Left renal cortex interstitium (tissue), 4 donors: ENCODE results near the gene ZNF296. TPM values are rescaled to one million over a fixed set of nuclear protein-coding genes. Genes with fewer than 3 reads are reported as not detected.
"Not testable (repeated sequence)": the region's sequence is repeated elsewhere in the genome, so short reads cannot be mapped to it uniquely, and the experiment has no call there.

Source experiments
- DNase-seq, 4 donors: peaks; one replicate each; pipeline ENCODE4 v3.0.0-alpha.2; 2013; ENCODE audit warnings: low read depth in 4 of 4, low spot score in 2 of 4, missing footprints in 1 of 4
- polyA plus RNA-seq, 4 donors: library from polyadenylated mRNA; unstranded; fragments of 120-200 nt; gene quantifications; one replicate each; pipeline ENCODE4 v1.2.1, GENCODE V29; 2013; ENCODE audit not compliant: insufficient read length in 4 of 4

ZNF296 gene
- 1 to 10 TPM in 3 of 4 donors, under 1 TPM in 1; 0.35 to 2.3 (median 1.6) TPM for polyA plus RNA-seq

DNA sequence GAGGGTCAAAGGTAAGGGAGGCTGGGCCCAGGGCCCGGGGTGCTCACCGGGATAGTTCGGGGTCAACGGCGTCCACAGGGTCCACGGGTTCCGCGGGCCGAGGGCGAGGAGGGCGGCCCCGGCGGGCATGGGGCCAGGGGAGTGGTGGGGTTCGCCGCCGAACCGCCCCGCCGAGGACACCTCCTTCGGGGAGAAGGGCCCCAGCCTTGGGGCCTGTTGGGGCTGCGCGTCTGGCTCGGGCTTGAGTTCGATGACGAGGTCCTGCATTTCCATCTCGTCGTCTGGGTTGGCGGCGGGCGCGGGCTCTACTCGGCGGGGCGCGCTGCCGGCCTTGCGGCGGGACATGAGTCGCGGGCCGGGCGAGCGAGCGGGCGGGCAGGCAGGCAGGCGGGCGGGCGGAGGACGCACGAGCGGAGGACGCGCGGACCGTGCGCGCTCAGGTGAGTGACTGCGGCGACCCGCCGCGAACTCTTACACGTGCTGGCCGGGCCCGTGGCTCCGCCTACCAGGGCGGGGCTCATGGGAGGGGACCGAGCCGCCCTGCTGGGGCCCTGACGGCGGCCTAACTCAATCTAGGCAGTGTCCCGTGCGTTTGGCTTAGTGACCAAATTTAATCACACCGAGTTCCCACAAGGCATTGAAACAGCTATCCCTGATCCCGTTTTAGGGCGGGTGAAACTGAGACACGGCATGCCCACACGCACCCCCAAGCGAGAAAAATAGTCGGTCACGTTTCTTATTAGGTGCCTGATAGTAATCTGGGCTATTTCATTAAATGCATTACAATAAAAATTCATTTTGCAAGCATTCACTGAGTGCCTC lies at the start of gene ZNF296:
Gene ZNF296, minus strand, starts transcription at position 450 of the 822 bp plus-strand sequence. Its CDS starts 105 bp downstream, at position 345.
- DNase-seq = no peak

- DNase-seq = no peak
Observed at GRCh38 chr19:45125360-45125759, 49.1 kb upstream of the ZNF296 start.

DNA sequence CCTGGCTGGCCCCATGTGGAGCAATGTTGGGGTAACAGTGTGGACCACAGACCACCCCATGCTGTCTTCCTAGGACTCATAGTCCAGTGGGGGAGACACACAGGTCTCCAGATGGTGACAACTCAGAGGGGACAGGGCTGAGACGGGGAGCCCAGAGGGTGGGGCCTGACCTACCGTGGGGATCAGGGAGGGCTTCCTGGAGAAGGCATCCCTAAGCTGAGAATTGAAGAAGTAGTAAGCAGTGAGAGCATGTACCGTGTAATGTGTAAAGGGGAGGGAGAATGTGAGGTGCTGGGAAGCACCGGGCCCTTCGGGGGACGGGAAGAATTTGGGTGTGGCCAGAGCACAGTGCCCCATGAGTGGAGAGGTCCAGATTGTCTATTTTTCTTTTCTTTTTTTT lies 47.7 kb upstream of the ZNF296 start:
- DNase-seq = no peak

GRCh38 chr19:45123440-45123850 lies 47.2 kb upstream of the ZNF296 start:
- no peak for DNase-seq

GRCh38 chr19:45122832-45123231 lies 46.6 kb upstream of the ZNF296 start:
- DNase-seq = no peak

DNA sequence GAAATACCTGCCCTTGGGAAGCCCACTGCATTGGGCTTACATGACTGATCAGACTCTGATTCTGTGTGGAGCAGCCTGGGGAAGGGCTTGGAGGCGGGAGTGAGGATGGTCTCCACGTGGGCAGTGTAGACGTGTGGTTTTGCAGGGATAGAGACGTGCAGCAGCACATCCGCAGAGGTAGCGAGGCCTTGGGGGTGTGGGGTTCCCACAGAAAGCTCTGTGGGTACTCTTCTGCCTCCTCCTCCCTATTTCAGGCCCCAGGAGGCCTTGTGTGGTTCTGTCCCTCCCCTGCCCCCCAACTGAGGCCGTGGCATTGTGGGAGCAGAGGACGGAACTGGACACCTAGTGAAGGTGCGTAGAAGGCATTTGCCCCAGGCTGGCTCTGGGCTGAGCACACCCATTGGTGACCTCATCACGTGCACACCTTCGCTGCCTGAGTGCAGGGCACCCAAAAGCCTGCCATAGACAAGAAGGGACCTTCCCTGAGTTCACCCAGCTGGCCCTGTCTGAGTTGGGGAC lies 45.6 kb upstream of the ZNF296 start:
- DNase-seq = no peak

- no peak for DNase-seq
Observed at GRCh38 chr19:45119582-45119981, 43.3 kb upstream of the ZNF296 start.

DNA sequence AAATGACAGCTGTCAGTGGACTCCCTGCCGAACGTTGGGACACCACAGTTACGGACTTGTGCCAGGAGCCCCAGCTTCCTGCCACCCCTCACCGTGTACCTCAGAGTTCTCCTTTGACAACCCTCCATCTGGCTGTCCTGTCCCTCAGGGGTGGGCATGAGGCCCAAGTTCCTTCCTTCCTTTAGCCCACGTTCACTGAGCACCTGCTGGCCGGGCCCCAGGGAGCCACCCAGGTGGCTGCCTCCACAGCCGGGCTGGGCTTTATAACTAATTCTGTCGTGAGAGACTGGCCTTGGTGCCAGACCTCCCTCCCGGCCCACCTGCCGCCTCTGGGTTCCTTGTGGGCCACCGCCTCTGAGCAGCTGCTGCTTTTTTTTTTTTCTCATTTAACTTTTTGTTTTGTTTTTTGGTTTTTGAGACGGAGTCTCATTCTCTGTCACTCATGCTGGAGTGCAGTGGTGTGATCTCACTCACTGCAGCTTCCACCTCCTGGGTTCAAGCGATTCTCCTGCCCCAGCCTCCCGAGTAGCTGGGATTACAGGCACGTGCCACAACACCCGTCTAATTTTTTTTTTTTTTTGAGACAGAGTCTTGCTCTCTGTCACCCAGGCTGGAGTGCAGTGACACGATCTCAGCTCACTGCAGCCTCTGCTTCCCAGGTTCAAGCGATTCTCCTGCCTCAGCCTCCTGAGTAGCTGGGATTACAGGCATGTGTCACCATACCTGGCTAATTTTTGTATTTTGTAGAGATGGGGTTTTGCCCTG lies 42.5 kb upstream of the ZNF296 start:
- not testable (repeated sequence) for DNase-seq

DNA sequence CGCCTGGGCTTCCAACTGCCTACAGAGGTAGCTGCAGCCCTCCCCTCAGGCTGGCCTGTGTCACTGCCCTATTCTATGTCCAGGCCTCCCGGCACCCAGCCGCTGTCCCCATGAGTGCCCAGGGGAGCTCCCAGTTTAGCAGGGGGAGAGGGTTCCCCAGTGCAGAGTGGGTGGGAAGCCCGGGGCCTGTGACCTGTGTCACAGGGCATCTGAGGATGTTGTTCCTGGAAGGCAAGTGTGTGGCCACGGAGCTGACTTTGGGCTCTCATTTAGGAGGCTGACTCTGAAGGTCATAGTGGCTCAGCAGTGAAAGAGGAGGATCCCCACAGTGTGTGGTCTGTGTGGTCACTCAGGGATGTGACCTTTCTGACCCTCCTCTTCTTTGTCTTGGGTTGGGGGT lies 41.8 kb upstream of the ZNF296 start:
- DNase-seq = no peak

DNA sequence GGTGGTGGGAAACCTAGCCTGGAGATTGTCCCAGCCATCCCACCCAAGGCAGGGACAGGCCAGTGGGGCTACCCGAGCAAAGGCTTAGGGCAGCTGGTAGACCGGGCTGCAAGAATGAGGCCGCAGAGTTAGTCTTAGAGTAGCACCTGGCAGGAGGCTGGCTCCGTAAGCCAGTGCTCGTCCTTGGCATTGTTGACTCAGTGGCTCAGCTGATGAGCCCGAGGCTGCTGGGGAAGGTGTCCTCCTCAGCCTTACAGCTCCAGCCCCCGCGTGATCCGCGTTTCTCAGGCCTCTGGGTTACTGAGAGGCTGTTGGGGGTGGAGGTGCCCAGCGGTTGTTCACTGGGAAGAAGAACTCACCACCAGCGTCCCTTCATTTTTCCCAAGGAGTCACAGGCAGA lies 41.4 kb upstream of the ZNF296 start:
- no peak for DNase-seq

- DNase-seq = no peak
Observed at GRCh38 chr19:45117167-45117594, 40.9 kb upstream of the ZNF296 start.

GRCh38 chr19:45115809-45116615 lies 39.7 kb upstream of the ZNF296 start:
- no peak for DNase-seq

DNA sequence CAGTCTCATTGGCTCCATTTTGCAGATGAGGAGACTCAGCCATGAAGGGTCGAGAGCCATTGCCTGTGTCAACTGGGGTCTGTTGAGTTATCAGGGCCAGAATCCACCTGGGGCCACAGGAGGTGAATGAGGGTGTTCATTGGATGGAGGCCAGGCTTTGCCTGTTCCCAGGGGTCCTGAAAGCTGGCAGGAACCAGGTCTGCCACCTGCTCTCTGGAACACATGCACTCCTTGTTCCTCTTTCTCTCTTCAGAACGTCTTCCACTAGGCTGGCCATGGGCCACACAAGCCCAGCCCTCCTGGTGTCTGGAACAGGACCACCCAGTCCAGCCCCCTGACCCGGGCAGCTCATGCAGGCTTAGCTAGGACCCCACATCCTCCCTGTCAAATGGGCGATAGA lies 37.8 kb upstream of the ZNF296 start:
- DNase-seq = no peak

GRCh38 chr19:45113628-45114027 lies 37.4 kb upstream of the ZNF296 start:
- DNase-seq = no peak

- DNase-seq = no peak
Observed at GRCh38 chr19:45112111-45112827, 36.0 kb upstream of the ZNF296 start.

- no peak for DNase-seq
Observed at GRCh38 chr19:45110851-45111266, 34.6 kb upstream of the ZNF296 start.

DNA sequence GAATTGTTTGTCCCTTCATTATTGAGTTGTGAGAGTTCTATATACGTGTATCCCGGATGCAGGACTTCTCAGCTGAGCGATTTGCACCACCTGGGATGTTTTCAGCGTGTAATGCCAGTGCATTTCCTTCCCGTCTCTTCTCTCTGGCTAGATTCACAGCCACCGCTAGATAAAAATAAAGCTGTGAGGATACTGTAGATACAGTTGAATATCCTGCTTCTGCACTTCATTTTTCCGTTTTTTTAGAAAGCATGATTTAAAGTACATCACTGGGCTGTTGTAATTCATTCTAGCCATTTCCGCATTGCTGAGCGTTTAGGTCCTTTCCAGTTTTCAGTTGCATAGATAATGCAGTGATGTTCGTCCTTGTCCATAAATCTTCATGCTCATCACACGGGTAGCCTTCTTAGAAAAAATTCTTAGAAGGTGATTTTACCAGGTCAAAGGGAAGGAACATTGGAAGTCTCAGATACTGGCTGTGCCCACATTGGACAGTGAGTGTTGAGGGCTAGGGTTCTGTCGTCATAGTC lies 31.4 kb upstream of the ZNF296 start:
- no peak for DNase-seq

DNA sequence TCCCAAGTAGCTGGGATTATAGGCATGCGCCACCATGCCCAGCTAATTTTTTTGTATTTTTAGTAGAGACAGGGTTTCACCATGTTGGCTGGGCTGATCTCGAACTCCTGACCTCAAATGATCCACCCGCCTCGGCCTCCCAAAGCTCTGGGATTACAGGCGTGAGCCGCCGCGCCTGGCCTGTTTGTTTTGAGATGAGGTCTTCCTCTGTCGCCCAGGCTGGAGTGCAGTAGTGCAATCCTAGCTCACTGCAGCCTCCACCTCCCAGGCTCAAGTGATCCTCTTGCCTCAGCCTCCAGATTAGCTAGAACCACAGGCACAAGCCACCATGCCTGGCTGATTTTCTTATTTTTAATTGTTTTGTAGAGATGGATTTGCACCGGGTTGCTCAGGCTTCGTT lies 30.1 kb upstream of the ZNF296 start:
- not testable (repeated sequence) for DNase-seq

DNA sequence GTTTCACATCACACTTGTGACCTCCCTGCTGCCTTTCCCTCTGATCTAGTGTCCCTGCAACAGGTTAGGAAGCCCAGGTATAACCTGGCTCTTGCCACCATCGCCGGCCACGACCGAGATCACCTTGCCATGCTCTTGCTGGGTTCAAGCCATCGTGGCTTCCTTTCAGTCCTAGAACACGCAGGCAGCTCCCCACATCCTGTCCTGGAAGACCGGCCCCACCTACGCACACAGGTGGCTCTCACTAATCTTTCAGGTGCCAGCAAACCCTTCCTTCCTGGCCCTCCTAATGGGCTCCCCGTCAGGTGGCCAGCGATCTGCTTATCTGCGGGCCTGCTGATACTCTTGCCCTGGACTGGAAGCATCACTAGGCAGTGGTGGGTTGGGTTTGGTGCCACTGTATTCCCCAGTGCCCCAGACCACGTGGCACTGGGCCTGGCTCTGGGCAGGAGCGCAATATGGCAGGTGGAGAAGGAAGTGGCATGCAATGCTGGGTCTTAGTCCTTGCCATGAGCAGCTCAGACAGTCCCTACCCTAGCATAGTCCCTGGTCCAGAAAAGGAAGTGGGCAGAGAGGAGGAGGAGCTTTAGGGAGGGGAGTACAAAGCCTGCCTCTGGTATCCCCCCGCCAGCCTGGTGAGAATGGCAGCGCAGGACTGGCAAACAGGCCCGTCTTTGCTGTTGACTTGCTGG lies 28.5 kb upstream of the ZNF296 start:
- DNase-seq = no peak
